WERI-Rb-1 (cell line): ENCODE measurements around the gene NPDC1.

Experiments used
- DNase-seq: peaks from one replicate; pipeline ENCODE4 v3.0.0-alpha.2; 2020
- H3K27ac ChIP-seq: fragments of 250-450 bp; sonication (Bioruptor Pico); 2 replicates; pipeline ENCODE4 v1.5.1; 2020; ENCODE audit warnings: mild to moderate bottlenecking, moderate library complexity
- H3K27me3 ChIP-seq: fragments of 250-450 bp; sonication (Bioruptor Pico); 2 replicates; pipeline ENCODE4 v1.5.1; 2021; ENCODE audit warnings: mild to moderate bottlenecking, low read depth, moderate library complexity; ENCODE audit not compliant: insufficient read depth, severe bottlenecking
- H3K36me3 ChIP-seq: fragments of 250-450 bp; sonication (Bioruptor Pico); 2 replicates; pipeline ENCODE4 v1.5.1; 2020; ENCODE audit warnings: mild to moderate bottlenecking, moderate library complexity
- H3K4me3 ChIP-seq: 2 replicates; pipeline ENCODE4 v1.5.1; 2011; ENCODE audit warnings: low read depth, mild to moderate bottlenecking, control low read depth, low read length
- H3K9me3 ChIP-seq: fragments of 250-450 bp; sonication (Bioruptor Pico); 2 replicates; pipeline ENCODE4 v1.5.1; 2021; ENCODE audit warnings: mild to moderate bottlenecking, moderate library complexity; ENCODE audit not compliant: severe bottlenecking
- CTCF ChIP-seq: IDR thresholded peaks from 2 replicates; pipeline ENCODE4 v1.5.1; 2011; ENCODE audit warnings: low read depth, mild to moderate bottlenecking, control low read depth, inconsistent platforms, low read length

The NPDC1 gene

GRCh38 chr9:137026384-137026783 lies 19.6 kb downstream of the NPDC1 start:
- H3K27ac ChIP-seq = no peak overlapping the region
- no peak for DNase-seq
- H3K4me3 ChIP-seq = no peak overlapping the region
- no peaks in the 10 kb centered on the region for H3K36me3 ChIP-seq
- H3K27me3 ChIP-seq = no peaks in the 10 kb centered on the region
- no peak for TF ChIP-seq CTCF
- H3K9me3 ChIP-seq = no peaks in the 10 kb centered on the region

GRCh38 chr9:137025517-137025966 lies 20.4 kb downstream of the NPDC1 start:
- H3K4me3 ChIP-seq = no peak overlapping the region
- TF ChIP-seq CTCF = no peak
- DNase-seq = no peak
- H3K9me3 ChIP-seq = no peaks in the 10 kb centered on the region
- H3K27ac ChIP-seq = no peak overlapping the region
- no peaks in the 10 kb centered on the region for H3K27me3 ChIP-seq
- no peaks in the 10 kb centered on the region for H3K36me3 ChIP-seq

GRCh38 chr9:137023583-137023991 lies 22.4 kb downstream of the NPDC1 start:
- H3K27ac ChIP-seq = no peak overlapping the region
- no peaks in the 10 kb centered on the region for H3K36me3 ChIP-seq
- H3K9me3 ChIP-seq = no peaks in the 10 kb centered on the region
- H3K27me3 ChIP-seq = no peaks in the 10 kb centered on the region
- no peak overlapping the region for H3K4me3 ChIP-seq
- TF ChIP-seq CTCF = no peak
- no peak for DNase-seq

GRCh38 chr9:137023157-137023556 lies 22.8 kb downstream of the NPDC1 start:
- H3K27ac ChIP-seq = no peak overlapping the region
- DNase-seq = no peak

GRCh38 chr9:137022662-137023008 lies 23.3 kb downstream of the NPDC1 start:
- H3K36me3 ChIP-seq = peaks cover 3% of the 10 kb centered on the region; the same call in 1 of the 2 replicates
- no peaks in the 10 kb centered on the region for H3K9me3 ChIP-seq
- H3K27ac ChIP-seq = no peak overlapping the region
- no peak for DNase-seq
- H3K4me3 ChIP-seq = no peak overlapping the region
- TF ChIP-seq CTCF = no peak
- H3K27me3 ChIP-seq = no peaks in the 10 kb centered on the region

More at GRCh38 chr9:137023157-137023556, 22.8 kb downstream of the NPDC1 start:
- H3K27me3 ChIP-seq = no peaks in the 10 kb centered on the region
- TF ChIP-seq CTCF = no peak
- H3K4me3 ChIP-seq = no peak overlapping the region
- no peaks in the 10 kb centered on the region for H3K36me3 ChIP-seq
- H3K9me3 ChIP-seq = no peaks in the 10 kb centered on the region

GRCh38 chr9:137021979-137022661 lies 23.9 kb downstream of the NPDC1 start:
- H3K36me3 ChIP-seq = peaks cover 8% of the 10 kb centered on the region
- H3K4me3 ChIP-seq = no peak overlapping the region
- TF ChIP-seq CTCF = no peak
- H3K27ac ChIP-seq = no peak overlapping the region
- H3K9me3 ChIP-seq = no peaks in the 10 kb centered on the region
- no peaks in the 10 kb centered on the region for H3K27me3 ChIP-seq
- DNase-seq = peak; percentile 84
